HEK293T (cell line): ENCODE results near the gene BPNT1.
"Not testable (repeated sequence)": the region's sequence is repeated elsewhere in the genome, so short reads cannot be mapped to it uniquely, and the experiment has no call there.

ENCODE experiments used
- CTCF ChIA-PET: fragments of 350-600 bp; formaldehyde crosslinking; extraction: SDS; loops from one replicate; lab custom pipeline; 2021; ENCODE audit warnings: antibody characterized with exemption, inconsistent platforms; lab: Yijun Ruan, JAX
- POLR2A ChIA-PET: fragments of 350-600 bp; formaldehyde crosslinking; extraction: SDS; loops from one replicate; lab custom pipeline; 2020; ENCODE audit warnings: antibody characterized with exemption, inconsistent platforms; lab: Yijun Ruan, JAX
- DNase-seq: peaks from one replicate; pipeline ENCODE4 v3.0.0; 2012; ENCODE audit warnings: mixed read lengths; ENCODE audit errors: extremely low spot score
- ARNT ChIP-seq: fragments of 450-650 bp; IDR thresholded peaks from 2 replicates; pipeline ENCODE4 v1.6.1; 2017; ENCODE audit warnings: mild to moderate bottlenecking
- CTBP1 ChIP-seq: fragments of 450-650 bp; IDR thresholded peaks from 2 replicates; pipeline ENCODE4 v1.6.1; 2016; ENCODE audit warnings: borderline replicate concordance
- ELF4 ChIP-seq: fragments of 450-650 bp; IDR thresholded peaks from 2 replicates; pipeline ENCODE4 v1.6.1; 2017; ENCODE audit warnings: antibody characterized with exemption
- FOXA1 ChIP-seq: fragments of 450-650 bp; IDR thresholded peaks from 2 replicates; pipeline ENCODE4 v1.6.1; 2016; ENCODE audit warnings: mild to moderate bottlenecking
- FOXK2 ChIP-seq: fragments of 450-650 bp; IDR thresholded peaks from 2 replicates; pipeline ENCODE4 v1.6.1; 2016; ENCODE audit warnings: mild to moderate bottlenecking
- FOXM1 ChIP-seq: fragments of 450-650 bp; IDR thresholded peaks from 2 replicates; pipeline ENCODE4 v1.6.1; 2017; ENCODE audit warnings: mild to moderate bottlenecking, borderline replicate concordance
- HDGF ChIP-seq: fragments of 450-650 bp; IDR thresholded peaks from 2 replicates; pipeline ENCODE4 v1.6.1; 2017; ENCODE audit warnings: antibody characterized with exemption, borderline replicate concordance
- L3MBTL2 ChIP-seq: fragments of 450-650 bp; conservative IDR thresholded peaks from 2 replicates; pipeline ENCODE4 v1.6.1; 2016; ENCODE audit warnings: mild to moderate bottlenecking
- LEF1 ChIP-seq: fragments of 450-650 bp; IDR thresholded peaks from 2 replicates; pipeline ENCODE4 v1.6.1; 2017; ENCODE audit warnings: mild to moderate bottlenecking, borderline replicate concordance
- NFRKB ChIP-seq: fragments of 450-650 bp; IDR thresholded peaks from 2 replicates; pipeline ENCODE4 v1.6.1; 2016; ENCODE audit warnings: mild to moderate bottlenecking, moderate library complexity
- PKNOX1 ChIP-seq: fragments of 450-650 bp; IDR thresholded peaks from 2 replicates; pipeline ENCODE4 v1.6.1; 2016
- SP1 ChIP-seq: fragments of 450-650 bp; IDR thresholded peaks from 2 replicates; pipeline ENCODE4 v1.6.1; 2017
- SUZ12 ChIP-seq: fragments of 450-650 bp; IDR thresholded peaks from 2 replicates; pipeline ENCODE4 v1.6.1; 2016; ENCODE audit warnings: mild to moderate bottlenecking
- TARDBP ChIP-seq: fragments of 450-650 bp; IDR thresholded peaks from 2 replicates; pipeline ENCODE4 v1.6.1; 2016
- ZNF384 ChIP-seq: fragments of 450-650 bp; IDR thresholded peaks from 2 replicates; pipeline ENCODE4 v1.6.1; 2016

The BPNT1 gene

GRCh38 chr1:220124542-220124941 is 35.0 kb upstream of the BPNT1 start:
- ChIA-PET POLR2A (no interaction called here), CTCF (interaction anchor here (1.0 kb wide), 1 partner anchor 20 kb away, joined by 3 read pairs; no protein-coding TSS in a partner anchor)
- DNase-seq = no peak
- no peak for TF ChIP-seq LEF1
- no peak for TF ChIP-seq FOXK2
- TF ChIP-seq FOXA1 = no peak
- TF ChIP-seq PKNOX1 = no peak
- TF ChIP-seq FOXM1 = no peak
- no peak for TF ChIP-seq ZNF384
- TF ChIP-seq TARDBP = no peak
- no peak for TF ChIP-seq L3MBTL2
- no peak for TF ChIP-seq HDGF

- TF ChIP-seq FOXA1 = no peak
- TF ChIP-seq L3MBTL2 = no peak
- TF ChIP-seq ZNF384 = no peak
- ChIA-PET CTCF (interaction anchor here (1.0 kb wide), 2 partner anchors 10 to 20 kb away, joined by 3 read pairs; no protein-coding TSS in a partner anchor), POLR2A (no interaction called here)
- DNase-seq = peak; percentile 12
Observed at GRCh38 chr1:220123889-220124288, 34.3 kb upstream of the BPNT1 start.

- TF ChIP-seq HDGF (no peak), L3MBTL2 (no peak), FOXM1 (no peak)
- CTCF ChIA-PET = interaction anchor here (1.0 kb wide), 1 partner anchor 10 kb away, joined by 3 read pairs; no protein-coding TSS in a partner anchor
- POLR2A ChIA-PET = no interaction called here
- no peak for DNase-seq
Observed at GRCh38 chr1:220123066-220123465, 33.5 kb upstream of the BPNT1 start.

GRCh38 chr1:220121791-220122530 is 32.4 kb upstream of the BPNT1 start:
- ChIA-PET POLR2A (no interaction called here), CTCF (no interaction called here)
- no peak for DNase-seq
- TF ChIP-seq PKNOX1 (peak; percentile 51), CTBP1 (no peak)

GRCh38 chr1:220119043-220119512 is 29.5 kb upstream of the BPNT1 start:
- TF ChIP-seq CTBP1 = peak; percentile 85
- peak; percentile 88 for TF ChIP-seq PKNOX1
- TF ChIP-seq NFRKB = no peak
- no peak for TF ChIP-seq LEF1
- TF ChIP-seq FOXK2 = no peak
- no peak; the same call in 1 of the 2 replicates for TF ChIP-seq TARDBP
- no peak for TF ChIP-seq ELF4
- no peak for TF ChIP-seq SUZ12
- no peak for TF ChIP-seq SP1
- 0 out of 2 replicates have a peak, but pooled peaks have one; percentile 47 for TF ChIP-seq ARNT
- ChIA-PET CTCF (no interaction called here), POLR2A (no interaction called here)
- DNase-seq = peak; percentile 64

- ChIA-PET CTCF (interaction anchor here (0.6 to 1.0 kb wide), 2 partner anchors 10 to 23 kb away, joined by 3 read pairs; partner anchors contain the start of gene BPNT1), POLR2A (no interaction called here)
- TF ChIP-seq SUZ12 (no peak), FOXK2 (no peak), TARDBP (no peak), ARNT (no peak), FOXA1 (no peak), PKNOX1 (0 out of 2 replicates have a peak, but pooled peaks have one; percentile 13), SP1 (no peak), CTBP1 (no peak), ZNF384 (no peak)
- DNase-seq = peak; percentile 38
Observed at GRCh38 chr1:220113136-220113695, 23.6 kb upstream of the BPNT1 start.

- CTCF ChIA-PET, DNase-seq, POLR2A ChIA-PET: not testable (repeated sequence)
Observed at GRCh38 chr1:220112600-220112999, 23.0 kb upstream of the BPNT1 start.

- POLR2A ChIA-PET, DNase-seq, CTCF ChIA-PET: not testable (repeated sequence)
Observed at GRCh38 chr1:220110473-220110872, 20.9 kb upstream of the BPNT1 start.
